OCI-LY7 (cell line): Measurements from ENCODE around the gene SURF4. TPM values are rescaled to one million over a fixed set of nuclear protein-coding genes. Genes with fewer than 3 reads are reported as not detected.
A peak's percentile ranks its signal among the peaks of the same experiment; 100 is the strongest.
"Not testable (repeated sequence)": the region's sequence is repeated elsewhere in the genome, so short reads cannot be mapped to it uniquely, and the experiment has no call there.

Source experiments
- BruUV-seq: library from RNA; stranded (reverse); fragments of 400-500 nt; replicated peaks from 2 replicates; lab custom pipeline; 2021; lab: Mats Ljungman, UMichigan
- CTCF ChIA-PET: fragments of 300-600 bp; sonication (Branson Sonifier 250); formaldehyde crosslinking; loops from one replicate; lab custom pipeline; 2022; ENCODE audit warnings: antibody characterized with exemption; ENCODE audit not compliant: unreplicated experiment; lab: Charles Lee
- POLR2A ChIA-PET: fragments of 300-600 bp; sonication (Branson Sonifier 250); formaldehyde crosslinking; loops from one replicate; lab custom pipeline; 2022; ENCODE audit warnings: antibody characterized with exemption; lab: Charles Lee
- DNase-seq: peaks from one replicate; pipeline ENCODE4 v3.0.0-alpha.2; 2015; ENCODE audit warnings: low spot score
- H2AFZ ChIP-seq: fragments of 200-600 bp; sonication (generic), shearing (Covaris generic); 2 replicates; pipeline ENCODE4 v1.6.1; 2014; ENCODE audit warnings: mild to moderate bottlenecking, antibody characterized with exemption, low read length, moderate library complexity
- H3K27ac ChIP-seq: fragments of 200-600 bp; sonication (generic); 2 replicates; pipeline ENCODE4 v1.5.1; 2014; ENCODE audit warnings: mixed run types, low read depth, mild to moderate bottlenecking, moderate library complexity, low read length, inconsistent platforms; ENCODE audit not compliant: poor library complexity, severe bottlenecking
- H3K36me3 ChIP-seq: fragments of 200-600 bp; sonication (generic); 2 replicates; pipeline ENCODE4 v1.6.1; 2014; ENCODE audit warnings: mild to moderate bottlenecking, antibody characterized with exemption, low read length, moderate library complexity, mixed read lengths; ENCODE audit not compliant: insufficient read depth
- H3K4me1 ChIP-seq: fragments of 200-600 bp; sonication (generic); 2 replicates; pipeline ENCODE4 v1.5.1; 2014; ENCODE audit warnings: mild to moderate bottlenecking, low read length; ENCODE audit not compliant: insufficient read depth, poor library complexity, severe bottlenecking
- H3K4me2 ChIP-seq: fragments of 200-600 bp; sonication (generic); 2 replicates; pipeline ENCODE4 v1.6.1; 2014; ENCODE audit warnings: mild to moderate bottlenecking, low read length
- H3K4me3 ChIP-seq: fragments of 200-600 bp; sonication (generic); 2 replicates; pipeline ENCODE4 v1.5.1; 2014; ENCODE audit warnings: mild to moderate bottlenecking, low read depth, low read length; ENCODE audit not compliant: poor library complexity, severe bottlenecking
- H3K79me2 ChIP-seq: fragments of 200-600 bp; sonication (generic); 2 replicates; pipeline ENCODE4 v1.6.1; 2016; ENCODE audit warnings: low read depth, mild to moderate bottlenecking, low read length, moderate library complexity, mixed read lengths; ENCODE audit not compliant: insufficient read depth
- H3K9me2 ChIP-seq: fragments of 200-600 bp; sonication (generic); 2 replicates; pipeline ENCODE4 v1.6.1; 2016; ENCODE audit warnings: mild to moderate bottlenecking, low read length, mixed read lengths; ENCODE audit not compliant: insufficient read depth
- H3K9me3 ChIP-seq: fragments of 200-600 bp; sonication (generic); 2 replicates; pipeline ENCODE4 v1.6.1; 2014; ENCODE audit warnings: mild to moderate bottlenecking, mixed run types, low read length, mixed read lengths
- H4K20me1 ChIP-seq: fragments of 200-600 bp; sonication (generic); 2 replicates; pipeline ENCODE4 v1.6.1; 2014; ENCODE audit warnings: mild to moderate bottlenecking, antibody characterized with exemption, low read length, moderate library complexity, mixed read lengths; ENCODE audit not compliant: insufficient read depth
- CTCF ChIP-seq: fragments of 200-600 bp; sonication (generic); conservative IDR thresholded peaks from 2 replicates; pipeline ENCODE4 v1.5.1; 2014; ENCODE audit warnings: mild to moderate bottlenecking, antibody characterized with exemption, low read length, moderate library complexity, mixed read lengths
- EZH2phosphoT487 ChIP-seq: fragments of 200-600 bp; sonication (generic); IDR thresholded peaks from 2 replicates; pipeline ENCODE4 v1.6.1; 2018; ENCODE audit warnings: low read depth, borderline replicate concordance, mild to moderate bottlenecking, mixed run types, antibody characterized with exemption, low read length, moderate library complexity, mixed read lengths
- intact Hi-C: fragments of 100-400 bp; cut with micrococcal nuclease; formaldehyde crosslinking; loops from one replicate; pipeline ENCODE4 v1.10.0; 2022; ENCODE audit not compliant: unreplicated experiment
- total RNA-seq, 2 experiments: library from RNA; depleted of rRNA in 1 of 2; stranded (reverse); fragments of >200 nt in 1 of 2; shearing (Covaris generic) in 1 of 2; gene quantifications; 2 replicates each; pipeline ENCODE4 v1.2.3, GENCODE V29; 2014 to 2022

SURF4 gene
- total RNA-seq, 2 experiments from 2014 or later, result 75.5 to 92.3 TPM

GRCh38 chr9:133335924-133336811, 39.7 kb downstream of the SURF4 start, which contains the start of gene SURF6:
SURF6 (minus strand) TSS chr9:133336188; CDS start chr9:133336132, 56 bp downstream.
- Histone ChIP-seq H3K9me3 (no peaks in the 10 kb centered on the region), H2AFZ (0 out of 2 replicates have a peak within 1 kb of the TSS, but pooled peaks have one; percentile 32), H4K20me1 (peaks cover 11% of the 10 kb centered on the region; the same call in 1 of the 2 replicates), H3K4me1 (peaks cover 39% of the 10 kb centered on the region), H3K4me2 (peak within 1 kb of the TSS; percentile 85), H3K4me3 (peak within 1 kb of the TSS; percentile 86), H3K79me2 (peaks cover 17% of the 10 kb centered on the region), H3K27ac (peak within 1 kb of the TSS; percentile 61), H3K36me3 (peaks cover 83% of the 10 kb centered on the region), H3K9me2 (no peaks in the 10 kb centered on the region)
- intact Hi-C loops, result loop anchor here (2.0 kb wide), 1 partner anchor 39 kb away; no protein-coding TSS in a partner anchor
- ChIA-PET POLR2A (interaction anchor here (0.7 to 1.4 kb wide), 2 partner anchors 12 to 30 kb away, joined by 3 read pairs; partner anchors contain the start of genes MED22 and RPL7A), CTCF (no interaction called here)
- DNase-seq, result peak; percentile 94
- no peak for TF ChIP-seq EZH2phosphoT487
- no peak for TF ChIP-seq CTCF
- no TSS peak for BruUV-seq

DNA sequence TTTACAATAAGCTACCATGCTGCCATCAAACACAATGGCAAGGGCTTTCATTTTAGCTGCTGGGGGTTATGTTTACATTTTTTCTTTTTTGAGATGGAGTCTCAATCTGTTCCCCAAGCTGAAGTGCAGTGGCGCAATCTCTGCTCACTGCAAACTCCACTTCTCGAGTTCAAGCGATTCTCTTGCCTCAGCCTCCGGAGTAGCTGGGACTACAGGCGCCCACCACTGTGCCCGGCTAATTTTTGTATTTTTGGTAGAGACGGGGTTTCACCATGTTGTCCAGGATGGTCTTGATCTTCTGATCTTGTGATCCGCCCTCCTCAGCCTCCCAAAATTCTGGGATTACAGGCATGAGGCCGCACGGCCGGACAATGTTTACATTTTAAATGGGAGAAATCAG, 41.0 kb downstream of the SURF4 start:
- H3K9me2 ChIP-seq, H3K27ac ChIP-seq: not testable (repeated sequence)

GRCh38 chr9:133334161-133334560, 41.7 kb downstream of the SURF4 start:
- no TSS peak for BruUV-seq
- ChIA-PET POLR2A (interaction anchor here (1.2 kb wide), 1 partner anchor 9 kb away, joined by 4 read pairs; no protein-coding TSS in a partner anchor), CTCF (no interaction called here)
- peaks cover 82% of the 10 kb centered on the region for H3K36me3 ChIP-seq
- H3K9me2 ChIP-seq, result no peaks in the 10 kb centered on the region
- H3K9me3 ChIP-seq, result no peaks in the 10 kb centered on the region
- peak; percentile 21 for DNase-seq
- H3K4me3 ChIP-seq, result no peak overlapping the region
- peaks cover 24% of the 10 kb centered on the region for H3K4me1 ChIP-seq
- no peak overlapping the region for H2AFZ ChIP-seq
- peaks cover 17% of the 10 kb centered on the region for H3K79me2 ChIP-seq
- peak overlapping the region; percentile 63 for H3K4me2 ChIP-seq
- TF ChIP-seq EZH2phosphoT487, result no peak
- no peak for TF ChIP-seq CTCF
- H3K27ac ChIP-seq, result no peak overlapping the region
- H4K20me1 ChIP-seq, result peaks cover 11% of the 10 kb centered on the region; the same call in 1 of the 2 replicates
- intact Hi-C loops, result no loop called here

More for the DNA sequence above, 41.0 kb downstream of the SURF4 start:
- H2AFZ ChIP-seq, CTCF ChIA-PET, DNase-seq, intact Hi-C loops, BruUV-seq, H3K9me3 ChIP-seq: not testable (repeated sequence)
- POLR2A ChIA-PET, result interaction anchor here (0.6 to 1.4 kb wide), 4 partner anchors 9 to 317 kb away, joined by 3 to 4 read pairs (median 4); partner anchors contain the start of genes MED22 and RPL7A
- H3K4me1 ChIP-seq, result peaks cover 26% of the 10 kb centered on the region
- peaks cover 11% of the 10 kb centered on the region; the same call in 1 of the 2 replicates for H4K20me1 ChIP-seq
- peak overlapping the region; percentile 63 for H3K4me2 ChIP-seq
- H3K4me3 ChIP-seq, result peak overlapping the region; percentile 86
- H3K36me3 ChIP-seq, result peaks cover 83% of the 10 kb centered on the region
- H3K79me2 ChIP-seq, result peaks cover 17% of the 10 kb centered on the region
